Nephron progenitor cell (in vitro differentiated cells): ENCODE results near the gene CASP8.

Source experiments
- DNase-seq: peaks from one replicate; pipeline ENCODE4 v3.0.0; 2021
- H3K27ac Mint-ChIP-seq: 2 replicates; pipeline ENCODE4 v1.8.0; 2021; ENCODE audit warnings: mild to moderate bottlenecking, moderate library complexity, mixed read lengths
- H3K27me3 Mint-ChIP-seq: 2 replicates; pipeline ENCODE4 v1.8.0; 2021; ENCODE audit warnings: mild to moderate bottlenecking, low read depth, mixed read lengths; ENCODE audit not compliant: poor library complexity
- H3K36me3 Mint-ChIP-seq: 2 replicates; pipeline ENCODE4 v1.8.0; 2021; ENCODE audit warnings: low read depth, mixed read lengths
- H3K4me1 Mint-ChIP-seq: 2 replicates; pipeline ENCODE4 v1.8.0; 2021; ENCODE audit warnings: mixed read lengths
- H3K4me3 Mint-ChIP-seq: 2 replicates; pipeline ENCODE4 v1.8.0; 2021; ENCODE audit warnings: mild to moderate bottlenecking, moderate library complexity, mixed read lengths
- H3K9me3 Mint-ChIP-seq: 2 replicates; pipeline ENCODE4 v1.8.0; 2021; ENCODE audit warnings: mild to moderate bottlenecking, moderate library complexity, mixed read lengths
- TF ChIP-seq, protein P1 (sequence below): fragments of 200-600 bp; sonication (generic); IDR thresholded peaks from 2 replicates; pipeline ENCODE4 v1.5.0; 2021; ENCODE audit warnings: antibody characterized with exemption

The CASP8 gene

DNA sequence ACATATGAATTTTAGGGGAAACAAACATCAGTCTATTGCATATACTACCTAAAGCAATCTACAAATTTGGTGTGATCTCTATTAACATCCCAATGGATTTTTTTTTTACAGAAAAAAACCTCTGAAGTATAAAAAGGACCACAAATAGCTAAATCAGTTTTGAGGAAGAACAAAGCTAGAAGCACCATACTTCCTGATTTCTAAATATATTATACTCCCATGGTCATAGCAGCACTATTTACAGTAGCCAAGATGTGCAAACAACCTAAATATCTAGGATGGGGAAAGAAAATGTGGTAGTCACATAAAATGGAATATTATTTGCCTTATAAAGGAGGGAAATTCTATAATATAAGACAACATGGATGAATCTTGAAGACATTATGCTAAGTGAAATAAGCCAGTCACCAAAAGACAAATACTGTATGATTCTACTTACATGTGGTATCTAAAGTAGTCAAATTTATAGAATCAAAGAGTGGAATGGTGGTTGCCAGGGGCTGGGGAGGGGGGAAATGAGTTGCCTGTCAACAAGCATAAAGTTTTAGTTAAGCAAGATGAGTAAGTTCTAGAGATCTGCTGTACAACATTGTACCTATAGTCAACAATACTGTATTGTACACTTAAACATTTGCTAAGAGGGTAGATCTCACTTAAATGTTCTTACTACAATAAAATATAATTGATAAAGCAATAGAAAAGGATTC, 17.6 kb upstream of the CASP8 start:
- DNase-seq = no peak
- Mint-ChIP-seq H3K9me3 (peaks cover 29% of the 10 kb centered on the region), H3K36me3 (no peaks in the 10 kb centered on the region), H3K27me3 (peaks cover 3% of the 10 kb centered on the region), H3K4me1 (no peaks in the 10 kb centered on the region), H3K4me3 (no peak overlapping the region), H3K27ac (no peak overlapping the region)
- TF ChIP-seq, protein P1, sequence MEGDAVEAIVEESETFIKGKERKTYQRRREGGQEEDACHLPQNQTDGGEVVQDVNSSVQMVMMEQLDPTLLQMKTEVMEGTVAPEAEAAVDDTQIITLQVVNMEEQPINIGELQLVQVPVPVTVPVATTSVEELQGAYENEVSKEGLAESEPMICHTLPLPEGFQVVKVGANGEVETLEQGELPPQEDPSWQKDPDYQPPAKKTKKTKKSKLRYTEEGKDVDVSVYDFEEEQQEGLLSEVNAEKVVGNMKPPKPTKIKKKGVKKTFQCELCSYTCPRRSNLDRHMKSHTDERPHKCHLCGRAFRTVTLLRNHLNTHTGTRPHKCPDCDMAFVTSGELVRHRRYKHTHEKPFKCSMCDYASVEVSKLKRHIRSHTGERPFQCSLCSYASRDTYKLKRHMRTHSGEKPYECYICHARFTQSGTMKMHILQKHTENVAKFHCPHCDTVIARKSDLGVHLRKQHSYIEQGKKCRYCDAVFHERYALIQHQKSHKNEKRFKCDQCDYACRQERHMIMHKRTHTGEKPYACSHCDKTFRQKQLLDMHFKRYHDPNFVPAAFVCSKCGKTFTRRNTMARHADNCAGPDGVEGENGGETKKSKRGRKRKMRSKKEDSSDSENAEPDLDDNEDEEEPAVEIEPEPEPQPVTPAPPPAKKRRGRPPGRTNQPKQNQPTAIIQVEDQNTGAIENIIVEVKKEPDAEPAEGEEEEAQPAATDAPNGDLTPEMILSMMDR = no peak

DNA sequence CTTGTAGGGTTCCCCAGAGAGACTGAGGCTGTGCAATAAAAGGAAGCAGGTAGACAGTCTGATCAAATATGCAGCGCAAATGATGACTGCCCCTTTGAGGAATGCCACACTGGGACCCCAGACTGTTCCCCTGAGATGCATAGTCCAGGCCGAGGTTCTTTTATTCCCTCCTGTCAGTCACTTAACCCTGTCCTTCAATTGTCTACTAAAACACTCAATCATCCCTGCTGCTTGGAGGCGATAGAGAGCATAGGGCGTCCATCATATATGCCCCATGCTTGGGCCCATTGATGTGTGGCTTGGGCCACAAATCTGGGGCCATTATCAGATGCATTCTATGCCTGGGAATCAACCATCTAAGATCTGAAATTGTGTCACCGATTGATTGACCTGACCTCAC, 15.5 kb upstream of the CASP8 start:
- H3K27me3 Mint-ChIP-seq = peaks cover 3% of the 10 kb centered on the region
- H3K36me3 Mint-ChIP-seq = no peaks in the 10 kb centered on the region

DNA sequence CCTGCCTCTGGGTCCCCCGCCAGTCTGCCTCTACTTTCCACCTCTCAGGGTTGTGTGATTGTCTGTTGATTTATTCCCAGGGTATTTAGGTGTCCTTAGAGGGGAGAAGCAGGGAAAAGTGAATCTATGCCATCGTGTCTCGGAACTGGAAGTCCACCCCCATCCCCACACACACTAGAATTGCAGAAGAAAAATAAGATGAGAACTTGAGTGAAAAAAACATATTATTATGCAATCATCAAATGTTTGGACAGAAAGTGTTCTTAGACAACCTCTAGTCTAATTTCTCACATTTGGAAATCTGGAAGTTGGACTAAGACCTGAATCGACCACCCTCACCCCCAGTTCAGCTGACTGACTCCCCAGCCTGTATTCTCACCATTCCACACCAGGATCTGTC, 14.1 kb upstream of the CASP8 start:
- H3K9me3 Mint-ChIP-seq = peaks cover 15% of the 10 kb centered on the region
- H3K4me1 Mint-ChIP-seq = no peaks in the 10 kb centered on the region
- no peaks in the 10 kb centered on the region for H3K36me3 Mint-ChIP-seq
- TF ChIP-seq, protein P1 = no peak
- no peak for DNase-seq
- peaks cover 6% of the 10 kb centered on the region for H3K27me3 Mint-ChIP-seq
- H3K27ac Mint-ChIP-seq = no peak overlapping the region
- H3K4me3 Mint-ChIP-seq = no peak overlapping the region

More for the DNA sequence above, 15.5 kb upstream of the CASP8 start:
- no peak for DNase-seq
- Mint-ChIP-seq H3K4me1 (no peaks in the 10 kb centered on the region), H3K4me3 (no peak overlapping the region), H3K9me3 (peaks cover 24% of the 10 kb centered on the region), H3K27ac (no peak overlapping the region)
- TF ChIP-seq, protein P1 = no peak

DNA sequence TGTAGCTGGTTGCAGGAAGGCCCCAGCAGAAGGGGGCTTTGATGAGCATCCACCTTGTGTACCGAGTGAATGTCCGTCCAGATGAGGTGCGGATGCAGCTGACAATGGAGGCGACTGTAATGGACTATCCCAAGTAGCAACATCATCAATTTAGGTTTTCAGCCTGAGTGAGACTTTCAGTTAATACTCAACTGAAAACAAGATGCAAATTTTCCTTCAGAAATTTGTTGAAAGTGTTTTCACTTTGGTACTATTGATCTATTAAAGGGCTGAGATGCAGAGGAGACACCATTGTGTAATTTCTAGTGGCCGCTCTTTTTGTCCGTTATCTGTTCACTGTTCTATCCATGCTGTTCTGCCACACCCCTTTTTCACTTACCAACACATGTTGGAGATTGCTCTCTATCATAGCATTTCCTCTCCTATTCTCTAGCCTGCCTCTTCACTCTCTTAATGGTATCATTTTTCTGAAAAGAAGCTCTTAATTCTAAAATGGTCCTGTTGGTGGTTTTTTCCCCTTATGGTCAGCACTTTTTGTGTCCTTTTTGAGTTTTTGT, 12.0 kb upstream of the CASP8 start:
- TF ChIP-seq, protein P1 = no peak
- H3K36me3 Mint-ChIP-seq = no peaks in the 10 kb centered on the region
- peaks cover 12% of the 10 kb centered on the region for H3K27me3 Mint-ChIP-seq
- no peaks in the 10 kb centered on the region for H3K4me1 Mint-ChIP-seq
- no peak overlapping the region for H3K4me3 Mint-ChIP-seq
- no peak overlapping the region for H3K27ac Mint-ChIP-seq
- no peak for DNase-seq
- H3K9me3 Mint-ChIP-seq = peaks cover 4% of the 10 kb centered on the region

DNA sequence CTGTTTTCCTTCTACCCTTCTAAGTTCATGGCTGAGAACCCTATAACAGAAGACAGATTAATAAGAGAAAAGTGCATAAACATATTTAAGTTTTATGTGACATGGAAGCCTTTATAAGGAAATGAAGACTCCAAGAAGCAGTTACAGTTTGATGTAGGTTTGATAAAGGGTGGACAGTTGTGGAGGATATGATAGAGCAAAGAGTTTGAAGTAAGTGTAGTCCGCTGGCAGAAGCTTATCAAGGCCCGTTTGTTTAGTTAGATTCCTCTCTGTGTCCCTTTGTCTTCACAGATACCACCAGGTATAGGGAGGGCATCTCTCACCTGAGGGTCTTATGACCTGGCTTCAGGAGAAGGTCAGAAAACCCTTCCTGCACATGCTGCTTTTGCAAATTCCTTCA, 10.4 kb upstream of the CASP8 start:
- H3K4me3 Mint-ChIP-seq = no peak overlapping the region
- H3K36me3 Mint-ChIP-seq = no peaks in the 10 kb centered on the region
- peaks cover 4% of the 10 kb centered on the region for H3K9me3 Mint-ChIP-seq
- no peak overlapping the region for H3K27ac Mint-ChIP-seq
- TF ChIP-seq, protein P1 = no peak
- H3K27me3 Mint-ChIP-seq = peaks cover 12% of the 10 kb centered on the region
- H3K4me1 Mint-ChIP-seq = peaks cover 8% of the 10 kb centered on the region
- no peak for DNase-seq

DNA sequence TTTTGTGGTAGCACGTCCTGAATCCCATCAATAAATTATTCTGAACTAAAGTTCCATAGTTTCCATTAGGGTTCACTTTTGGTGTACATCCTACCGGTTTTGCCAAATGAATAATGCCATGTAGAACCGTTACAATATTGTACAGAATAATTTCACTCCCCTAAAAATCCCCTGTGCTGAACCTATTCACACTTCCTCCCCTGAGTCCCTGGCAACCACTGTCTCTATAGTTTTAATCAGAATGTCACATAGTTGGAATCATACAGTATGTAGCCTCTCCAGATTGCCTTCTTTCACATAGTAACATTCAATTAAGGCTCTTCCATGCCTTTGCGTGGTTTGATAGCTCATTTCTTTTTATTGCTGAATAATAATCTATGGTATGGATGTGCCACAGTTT, 9.6 kb upstream of the CASP8 start:
- no peak for DNase-seq
- H3K36me3 Mint-ChIP-seq = no peaks in the 10 kb centered on the region
- no peak overlapping the region for H3K4me3 Mint-ChIP-seq
- H3K27ac Mint-ChIP-seq = no peak overlapping the region
- TF ChIP-seq, protein P1 = no peak
- H3K4me1 Mint-ChIP-seq = peaks cover 13% of the 10 kb centered on the region
- H3K9me3 Mint-ChIP-seq = peaks cover 4% of the 10 kb centered on the region
- peaks cover 9% of the 10 kb centered on the region for H3K27me3 Mint-ChIP-seq
